MG63 (cell line): ENCODE data around the gene STAC. TPM values are rescaled to one million over a fixed set of nuclear protein-coding genes. Genes with fewer than 3 reads are reported as not detected.

Source experiments
- DNase-seq: peaks from one replicate; pipeline ENCODE4 v3.0.0-alpha.2; 2020
- H3K27me3 ChIP-seq: fragments of 250-450 bp; sonication (Bioruptor Pico); 2 replicates; pipeline ENCODE4 v1.5.1; 2020; ENCODE audit warnings: mild to moderate bottlenecking, moderate library complexity
- H3K36me3 ChIP-seq: fragments of 250-450 bp; sonication (Bioruptor Pico); 2 replicates; pipeline ENCODE4 v1.5.1; 2020; ENCODE audit warnings: mild to moderate bottlenecking, moderate library complexity
- H3K4me3 ChIP-seq: fragments of 250-450 bp; sonication (Bioruptor Pico); 2 replicates; pipeline ENCODE4 v1.5.1; 2020; ENCODE audit warnings: mild to moderate bottlenecking, moderate library complexity
- H3K9me3 ChIP-seq: fragments of 250-450 bp; sonication (Bioruptor Pico); 2 replicates; pipeline ENCODE4 v1.5.1; 2020; ENCODE audit warnings: mild to moderate bottlenecking, moderate library complexity
- total RNA-seq: library from RNA; depleted of rRNA; stranded (reverse); fragments of >200 nt; shearing (Covaris generic); gene quantifications from 2 replicates; pipeline ENCODE4 v1.2.3, GENCODE V29; 2014; ENCODE audit warnings: low replicate concordance

STAC gene
- total RNA-seq, 1 experiment from 2014 or later: 5.7 TPM

GRCh38 chr3:36580716-36581115 lies 200.4 kb downstream of the STAC start:
- H3K27me3 ChIP-seq: no peaks in the 10 kb centered on the region
- no peaks in the 10 kb centered on the region for H3K9me3 ChIP-seq
- no peak overlapping the region for H3K4me3 ChIP-seq
- no peaks in the 10 kb centered on the region for H3K36me3 ChIP-seq
- no peak for DNase-seq

- no peaks in the 10 kb centered on the region for H3K27me3 ChIP-seq
- no peaks in the 10 kb centered on the region for H3K36me3 ChIP-seq
- no peak overlapping the region for H3K4me3 ChIP-seq
- no peaks in the 10 kb centered on the region for H3K9me3 ChIP-seq
- DNase-seq: no peak
Observed at GRCh38 chr3:36591959-36592358, 211.7 kb downstream of the STAC start.

GRCh38 chr3:36595511-36595910 lies 215.2 kb downstream of the STAC start:
- H3K36me3 ChIP-seq: no peaks in the 10 kb centered on the region
- DNase-seq: no peak
- no peak overlapping the region for H3K4me3 ChIP-seq
- H3K27me3 ChIP-seq: no peaks in the 10 kb centered on the region
- no peaks in the 10 kb centered on the region for H3K9me3 ChIP-seq

- Histone ChIP-seq H3K4me3 (no peak overlapping the region), H3K9me3 (no peaks in the 10 kb centered on the region), H3K36me3 (no peaks in the 10 kb centered on the region), H3K27me3 (no peaks in the 10 kb centered on the region)
- DNase-seq: no peak
Observed at GRCh38 chr3:36596419-36596818, 216.1 kb downstream of the STAC start.

- H3K36me3 ChIP-seq: no peaks in the 10 kb centered on the region
- no peaks in the 10 kb centered on the region for H3K27me3 ChIP-seq
- DNase-seq: no peak
- no peak overlapping the region for H3K4me3 ChIP-seq
- H3K9me3 ChIP-seq: no peaks in the 10 kb centered on the region
Observed at GRCh38 chr3:36597422-36597821, 217.1 kb downstream of the STAC start.
